ENCODE data around the gene ABCG1.

DNA sequence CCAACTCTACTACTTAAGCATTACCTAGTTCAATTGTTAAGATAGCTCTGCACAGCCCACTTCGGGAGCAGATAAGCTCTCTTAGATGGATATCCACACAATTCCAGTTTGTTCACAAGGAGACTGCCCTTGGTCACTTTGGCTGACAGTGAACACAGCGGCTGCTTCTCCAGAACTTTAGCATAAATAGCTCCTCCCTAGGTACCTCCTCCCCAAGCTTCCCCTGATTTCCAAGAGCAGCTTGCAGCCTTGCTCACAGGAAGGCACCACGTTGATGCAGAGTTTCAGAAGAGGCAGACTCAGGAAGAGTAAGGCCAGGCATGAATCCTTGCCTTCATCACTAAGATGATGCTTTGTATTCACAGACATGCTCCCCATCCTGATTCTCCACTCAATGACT is 71.6 kb downstream of the ABCG1 start:
- TF ChIP-seq GATA3 (IDR thresholded peaks at IDR 0.05; ENCODE audit: low read depth, low read length) (no peak), GATA2 (IDR thresholded peaks at IDR 0.05; ENCODE audit: low read depth, low read length) (no peak)
